ENCODE measurements around the gene DGLUCY.
"Not testable (repeated sequence)": the region's sequence is repeated elsewhere in the genome, so short reads cannot be mapped to it uniquely, and the experiment has no call there.

The DGLUCY gene

GRCh38 chr14:91197631-91198030 lies 83.8 kb downstream of the DGLUCY start:
- Mint-ChIP-seq H3K4me1 (peaks cover 81% of the 10 kb centered on the region), H3K36me3 (peaks cover 72% of the 10 kb centered on the region), H3K27me3 (no peaks in the 10 kb centered on the region), H3K27ac (peak overlapping the region; percentile 21), H3K9me3 (peaks cover 12% of the 10 kb centered on the region), H3K4me3 (no peak overlapping the region)
- no peak for DNase-seq
- CTCF ChIA-PET: no interaction called here

- peaks cover 79% of the 10 kb centered on the region for H3K4me1 Mint-ChIP-seq
- H3K27me3 Mint-ChIP-seq, DNase-seq, H3K27ac Mint-ChIP-seq: not testable (repeated sequence)
- peak overlapping the region; percentile 2 for H3K4me3 Mint-ChIP-seq
- H3K9me3 Mint-ChIP-seq: peaks cover 12% of the 10 kb centered on the region
- H3K36me3 Mint-ChIP-seq: peaks cover 81% of the 10 kb centered on the region
- CTCF ChIA-PET: interaction anchor here (0.8 to 2.0 kb wide), 2 partner anchors 23 to 25 kb away, joined by 3 to 6 read pairs; no protein-coding TSS in a partner anchor
Observed at GRCh38 chr14:91200802-91201201, 86.9 kb downstream of the DGLUCY start.

GRCh38 chr14:91202234-91202974 lies 88.5 kb downstream of the DGLUCY start:
- peaks cover 12% of the 10 kb centered on the region for H3K9me3 Mint-ChIP-seq
- no peaks in the 10 kb centered on the region for H3K27me3 Mint-ChIP-seq
- H3K4me1 Mint-ChIP-seq: peaks cover 77% of the 10 kb centered on the region
- CTCF ChIA-PET: interaction anchor here (2.0 kb wide), 1 partner anchor 25 kb away, joined by 6 read pairs; no protein-coding TSS in a partner anchor
- peak overlapping the region; percentile 34 for H3K4me3 Mint-ChIP-seq
- H3K36me3 Mint-ChIP-seq: peaks cover 83% of the 10 kb centered on the region
- H3K27ac Mint-ChIP-seq: peak overlapping the region; percentile 88
- peak; percentile 58 for DNase-seq

- Mint-ChIP-seq H3K9me3 (peaks cover 8% of the 10 kb centered on the region), H3K27ac (peak overlapping the region; percentile 50), H3K4me1 (peaks cover 60% of the 10 kb centered on the region), H3K27me3 (no peaks in the 10 kb centered on the region), H3K4me3 (no peak overlapping the region), H3K36me3 (peaks cover 80% of the 10 kb centered on the region)
- CTCF ChIA-PET: no interaction called here
- DNase-seq: no peak
Observed at GRCh38 chr14:91204657-91205056, 90.8 kb downstream of the DGLUCY start.

- Mint-ChIP-seq H3K36me3 (peaks cover 80% of the 10 kb centered on the region), H3K4me3 (no peak overlapping the region), H3K4me1 (peaks cover 59% of the 10 kb centered on the region), H3K27ac (no peak overlapping the region), H3K9me3 (peaks cover 6% of the 10 kb centered on the region), H3K27me3 (no peaks in the 10 kb centered on the region)
- DNase-seq: no peak
- CTCF ChIA-PET: interaction anchor here (1.5 kb wide), 1 partner anchor 21 kb away, joined by 4 read pairs; no protein-coding TSS in a partner anchor
Observed at GRCh38 chr14:91205459-91205858, 91.6 kb downstream of the DGLUCY start.

GRCh38 chr14:91207008-91207407 lies 93.1 kb downstream of the DGLUCY start:
- peaks cover 47% of the 10 kb centered on the region for H3K4me1 Mint-ChIP-seq
- peak overlapping the region; percentile 63 for H3K27ac Mint-ChIP-seq
- CTCF ChIA-PET: interaction anchor here (1.5 kb wide), 1 partner anchor 20 kb away, joined by 4 read pairs; no protein-coding TSS in a partner anchor
- no peak for DNase-seq
- peaks cover 81% of the 10 kb centered on the region for H3K36me3 Mint-ChIP-seq
- no peaks in the 10 kb centered on the region for H3K27me3 Mint-ChIP-seq
- H3K4me3 Mint-ChIP-seq: no peak overlapping the region
- H3K9me3 Mint-ChIP-seq: no peaks in the 10 kb centered on the region

- CTCF ChIA-PET: no interaction called here
- no peak overlapping the region for H3K27ac Mint-ChIP-seq
Observed at GRCh38 chr14:91211017-91211416, 97.1 kb downstream of the DGLUCY start.

GRCh38 chr14:91214306-91214705 lies 100.4 kb downstream of the DGLUCY start:
- Mint-ChIP-seq H3K27me3 (no peaks in the 10 kb centered on the region), H3K27ac (no peak overlapping the region), H3K4me1 (peaks cover 11% of the 10 kb centered on the region), H3K4me3 (no peak overlapping the region), H3K36me3 (peaks cover 59% of the 10 kb centered on the region), H3K9me3 (no peaks in the 10 kb centered on the region)
- DNase-seq: no peak
- CTCF ChIA-PET: interaction anchor here (1.9 kb wide), 1 partner anchor 72 kb away, joined by 5 read pairs; no protein-coding TSS in a partner anchor

More at GRCh38 chr14:91211017-91211416, 97.1 kb downstream of the DGLUCY start:
- Mint-ChIP-seq H3K4me1 (peaks cover 18% of the 10 kb centered on the region), H3K27me3 (no peaks in the 10 kb centered on the region), H3K4me3 (no peak overlapping the region), H3K36me3 (peaks cover 67% of the 10 kb centered on the region), H3K9me3 (no peaks in the 10 kb centered on the region)
- no peak for DNase-seq

- Mint-ChIP-seq H3K4me3 (no peak overlapping the region), H3K4me1 (peaks cover 20% of the 10 kb centered on the region), H3K9me3 (no peaks in the 10 kb centered on the region), H3K36me3 (peaks cover 59% of the 10 kb centered on the region), H3K27me3 (no peaks in the 10 kb centered on the region), H3K27ac (no peak overlapping the region)
- DNase-seq: no peak
- CTCF ChIA-PET: interaction anchor here (1.9 kb wide), 2 partner anchors 38 to 71 kb away, joined by 5 read pairs; no protein-coding TSS in a partner anchor
Observed at GRCh38 chr14:91215381-91215780, 101.5 kb downstream of the DGLUCY start.

- Mint-ChIP-seq H3K27ac (no peak overlapping the region), H3K27me3 (no peaks in the 10 kb centered on the region), H3K4me3 (no peak overlapping the region), H3K9me3 (no peaks in the 10 kb centered on the region), H3K36me3 (peaks cover 62% of the 10 kb centered on the region), H3K4me1 (peaks cover 31% of the 10 kb centered on the region)
- DNase-seq: no peak
- CTCF ChIA-PET: interaction anchor here (1.9 kb wide), 1 partner anchor 39 kb away, joined by 5 read pairs; no protein-coding TSS in a partner anchor
Observed at GRCh38 chr14:91216731-91217226, 102.9 kb downstream of the DGLUCY start.

- Mint-ChIP-seq H3K4me1 (peaks cover 42% of the 10 kb centered on the region), H3K4me3 (no peak overlapping the region), H3K36me3 (peaks cover 68% of the 10 kb centered on the region), H3K27me3 (no peaks in the 10 kb centered on the region), H3K9me3 (peaks cover 2% of the 10 kb centered on the region), H3K27ac (peak overlapping the region; percentile 45)
- no peak for DNase-seq
- CTCF ChIA-PET: no interaction called here
Observed at GRCh38 chr14:91218014-91218413, 104.1 kb downstream of the DGLUCY start.

GRCh38 chr14:91219517-91220389 lies 105.9 kb downstream of the DGLUCY start:
- Mint-ChIP-seq H3K36me3 (peaks cover 75% of the 10 kb centered on the region), H3K4me1 (peaks cover 55% of the 10 kb centered on the region), H3K4me3 (no peak overlapping the region), H3K27me3 (no peaks in the 10 kb centered on the region), H3K9me3 (peaks cover 6% of the 10 kb centered on the region), H3K27ac (no peak overlapping the region)
- CTCF ChIA-PET: interaction anchor here (1.6 kb wide), 1 partner anchor 43 kb away, joined by 5 read pairs; no protein-coding TSS in a partner anchor
- DNase-seq: no peak

- CTCF ChIA-PET: no interaction called here
- peaks cover 64% of the 10 kb centered on the region for H3K4me1 Mint-ChIP-seq
- H3K9me3 Mint-ChIP-seq: peaks cover 6% of the 10 kb centered on the region
- H3K4me3 Mint-ChIP-seq: no peak overlapping the region
- H3K27ac Mint-ChIP-seq: no peak overlapping the region
- no peaks in the 10 kb centered on the region for H3K27me3 Mint-ChIP-seq
- no peak for DNase-seq
- H3K36me3 Mint-ChIP-seq: peaks cover 80% of the 10 kb centered on the region
Observed at GRCh38 chr14:91220581-91221000, 106.7 kb downstream of the DGLUCY start.

GRCh38 chr14:91221270-91221669 lies 107.4 kb downstream of the DGLUCY start:
- Mint-ChIP-seq H3K36me3 (peaks cover 80% of the 10 kb centered on the region), H3K27me3 (no peaks in the 10 kb centered on the region), H3K27ac (peak overlapping the region; percentile 0), H3K9me3 (peaks cover 6% of the 10 kb centered on the region), H3K4me3 (no peak overlapping the region), H3K4me1 (peaks cover 70% of the 10 kb centered on the region)
- DNase-seq: no peak
- CTCF ChIA-PET: no interaction called here
